ENCODE measurements around the gene CFAP119. TPM values are rescaled to one million over a fixed set of nuclear protein-coding genes. Genes with fewer than 3 reads are reported as not detected.

The CFAP119 gene
- total RNA-seq, 1 donor from 2014 or later: 5.5 TPM

DNA sequence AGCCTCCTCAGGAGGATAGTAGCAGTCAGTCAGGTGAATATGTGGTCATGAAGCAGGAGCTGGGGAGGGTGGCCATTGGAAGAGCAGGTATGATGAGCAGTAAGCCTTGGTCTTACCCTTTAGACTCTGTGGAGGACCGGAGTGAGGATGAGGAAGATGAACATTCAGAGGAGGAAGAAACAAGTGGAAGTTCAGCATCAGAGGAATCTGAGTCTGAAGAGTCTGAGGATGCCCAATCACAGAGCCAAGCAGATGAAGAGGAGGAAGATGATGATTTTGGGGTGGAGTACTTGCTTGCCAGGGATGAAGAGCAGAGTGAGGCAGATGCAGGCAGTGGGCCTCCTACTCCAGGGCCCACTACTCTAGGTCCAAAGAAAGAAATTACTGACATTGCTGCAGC is 50.1 kb downstream of the CFAP119 start:
- no peak for TF ChIP-seq CTCF (IDR thresholded peaks at IDR 0.05)
- H3K4me3 ChIP-seq: no peak overlapping the region
- no peaks in the 10 kb centered on the region for H3K9me3 ChIP-seq
- no peak for ATAC-seq
- H3K4me1 ChIP-seq: peaks cover 3% of the 10 kb centered on the region
- H3K27me3 ChIP-seq: no peaks in the 10 kb centered on the region
- DNase-seq: no peak
- no peak overlapping the region for H3K27ac ChIP-seq
- intact Hi-C loops (cut with DNase I): loop anchor here (10.0 kb wide), 1 partner anchor 53 kb away; the partner anchor contains the start of genes CFAP119 and RNF40
- peaks cover 99% of the 10 kb centered on the region for H3K36me3 ChIP-seq

- no peak for ATAC-seq
- peaks cover 99% of the 10 kb centered on the region for H3K36me3 ChIP-seq
- DNase-seq: no peak
- H3K4me3 ChIP-seq: no peak overlapping the region
- H3K9me3 ChIP-seq: no peaks in the 10 kb centered on the region
- H3K27me3 ChIP-seq: no peaks in the 10 kb centered on the region
- H3K4me1 ChIP-seq: peaks cover 3% of the 10 kb centered on the region
- intact Hi-C loops (cut with DNase I): loop anchor here (10.0 kb wide), 1 partner anchor 54 kb away; the partner anchor contains the start of genes CFAP119 and RNF40
- no peak for TF ChIP-seq CTCF (IDR thresholded peaks at IDR 0.05)
- H3K27ac ChIP-seq: no peak overlapping the region
Measured at GRCh38 chr16:30710971-30711370, 50.9 kb downstream of the CFAP119 start.

Other genes with a start within 250 kb of the CFAP119 start
- 25.8 TPM for gene ZNF768, start 235.5 kb downstream of the CFAP119 start, total RNA-seq
- gene ZNF747, start 227.2 kb downstream of the CFAP119 start, total RNA-seq: 11.5 TPM
- gene ZNF764, start 203.7 kb downstream of the CFAP119 start, total RNA-seq: 10.6 TPM
- gene ZNF688, start 190.3 kb downstream of the CFAP119 start, total RNA-seq: 13.1 TPM
- 16.3 TPM for gene ZNF785, start 176.4 kb downstream of the CFAP119 start, total RNA-seq
- gene ZNF689, start 151.7 kb downstream of the CFAP119 start, total RNA-seq: 7.2 TPM
- gene PRR14, start 111.1 kb downstream of the CFAP119 start, total RNA-seq: 48.2 TPM
- gene FBRS, start 103.6 kb downstream of the CFAP119 start, total RNA-seq: 65.0 TPM
- gene SRCAP, start 62.9 kb downstream of the CFAP119 start, total RNA-seq: 66.6 TPM
- 26.0 TPM for gene PHKG2, start 13.6 kb downstream of the CFAP119 start, total RNA-seq
- 93.6 TPM for gene RNF40, start 260 bp upstream of the CFAP119 start, total RNA-seq
- gene ZNF629, start 25.1 kb upstream of the CFAP119 start, total RNA-seq: 13.3 TPM
- 25.3 TPM for gene BCL7C, start 132.0 kb upstream of the CFAP119 start, total RNA-seq
- 9.3 TPM for gene CTF1, start 134.6 kb upstream of the CFAP119 start, total RNA-seq
- gene FBXL19, start 161.5 kb upstream of the CFAP119 start, total RNA-seq: 13.4 TPM
- 19.5 TPM for gene ORAI3, start 187.0 kb upstream of the CFAP119 start, total RNA-seq
- 18.6 TPM for gene SETD1A, start 195.7 kb upstream of the CFAP119 start, total RNA-seq
- 30.4 TPM for gene HSD3B7, start 223.1 kb upstream of the CFAP119 start, total RNA-seq
- gene STX1B, start 248.6 kb upstream of the CFAP119 start, total RNA-seq: 0.58 TPM